GM12878 (cell line): ENCODE data around the gene ZBTB49. TPM values are rescaled to one million over a fixed set of nuclear protein-coding genes. Genes with fewer than 3 reads are reported as not detected.

ENCODE experiments used
- ATAC-seq: fragments of 200-7000 bp; cut with Tn5 transposase; 3 replicates; pipeline ENCODE4 v1.9.1; 2020; ENCODE audit warnings: mild to moderate bottlenecking, moderate library complexity
- BruUV-seq: library from RNA; stranded (reverse); fragments of 400-500 nt; replicated peaks from 2 replicates; lab custom pipeline; 2021; lab: Mats Ljungman, UMichigan
- CTCF ChIA-PET: fragments of 300-600 bp; sonication (Branson Sonifier 250); formaldehyde crosslinking; extraction: SDS; loops from one replicate; lab custom pipeline; 2021; ENCODE audit warnings: inconsistent platforms; lab: Yijun Ruan, JAX
- POLR2A ChIA-PET: fragments of 350-600 bp; formaldehyde crosslinking; extraction: SDS; loops from one replicate; lab custom pipeline; 2021; ENCODE audit warnings: inconsistent platforms; lab: Charles Lee
- RAD21 ChIA-PET: fragments of 300-600 bp; sonication (Branson Sonifier 250); formaldehyde crosslinking; loops from one replicate; lab custom pipeline; 2023; ENCODE audit warnings: antibody characterized with exemption; ENCODE audit not compliant: unreplicated experiment; lab: Charles Lee
- SMC1A ChIA-PET: fragments of 300-600 bp; sonication (Branson Sonifier 250); formaldehyde crosslinking; loops from one replicate; lab custom pipeline; 2023; ENCODE audit not compliant: unreplicated experiment, uncharacterized antibody; lab: Charles Lee
- DNase-seq: peaks from one replicate; pipeline ENCODE4 v3.0.0-alpha.2; 2011; ENCODE audit warnings: low read depth, low spot score
- FAIRE-seq: peaks from 3 replicates; lab custom pipeline; 2011; peaks lifted over from hg19 to GRCh38; lab: Jason Lieb, UNC
- H2AFZ ChIP-seq: 2 replicates; pipeline ENCODE4 v1.6.0; 2011; ENCODE audit warnings: low read depth, low read length, control low read depth; ENCODE audit not compliant: control insufficient read depth
- H3K27ac ChIP-seq: 2 replicates; pipeline ENCODE4 v1.5.1; 2011; ENCODE audit warnings: control low read depth; ENCODE audit not compliant: control insufficient read depth, insufficient read depth
- H3K27me3 ChIP-seq, 2 experiments: replicated peaks in 1 of 2; 2 replicates each; pipeline versions ENCODE4 v1.6.0 to v1.6.1; 2011; ENCODE audit warnings: low read length in 1 of 2; ENCODE audit not compliant: control insufficient read depth in 2 of 2, insufficient read depth in 2 of 2
- H3K36me3 ChIP-seq, 2 experiments: 2 replicates each; pipeline ENCODE4 v1.5.1; 2011; ENCODE audit warnings: low read length in 1 of 2; ENCODE audit not compliant: control insufficient read depth in 2 of 2, insufficient read depth in 2 of 2
- H3K4me1 ChIP-seq: 2 replicates; pipeline ENCODE4 v1.6.1; 2011; ENCODE audit warnings: mild to moderate bottlenecking, low read length, moderate library complexity, mixed read lengths; ENCODE audit not compliant: control insufficient read depth, insufficient read depth
- H3K4me2 ChIP-seq: 2 replicates; pipeline ENCODE4 v1.6.0; 2011; ENCODE audit warnings: control low read depth; ENCODE audit not compliant: control insufficient read depth, insufficient read depth
- H3K4me3 ChIP-seq: fragments of 200-600 bp; sonication (generic); 2 replicates; pipeline ENCODE4 v1.5.1; 2016
- H3K79me2 ChIP-seq: 2 replicates; pipeline ENCODE4 v1.6.0; 2011; ENCODE audit warnings: low read length; ENCODE audit not compliant: control insufficient read depth, insufficient read depth
- H3K9ac ChIP-seq: 2 replicates; pipeline ENCODE4 v1.8.0; 2011; ENCODE audit warnings: low read length, control low read depth, mixed read lengths; ENCODE audit not compliant: control insufficient read depth, insufficient read depth
- H3K9me3 ChIP-seq: replicated peaks from 3 replicates; pipeline ENCODE4 v1.5.1; 2011; ENCODE audit warnings: mild to moderate bottlenecking, low read length; ENCODE audit not compliant: control insufficient read depth, insufficient read depth
- H4K20me1 ChIP-seq: 2 replicates; pipeline ENCODE4 v1.6.0; 2011; ENCODE audit not compliant: control insufficient read depth, insufficient read depth
- BCL11A ChIP-seq: IDR thresholded peaks from 2 replicates; pipeline ENCODE4 v1.6.1; 2011; ENCODE audit warnings: low read depth, low read length
- EED ChIP-seq: sonication (generic); IDR thresholded peaks from 2 replicates; pipeline ENCODE4 v1.6.1; 2016; ENCODE audit warnings: antibody characterized with exemption, low read depth
- EGR1 ChIP-seq, 2 experiments: IDR thresholded peaks; 1 replicate in 1 of 2; 2 replicates in 1 of 2; pipeline ENCODE4 v1.6.1; 2011 to 2012; ENCODE audit warnings: low read depth in 2 of 2, low read length in 2 of 2, borderline replicate concordance in 1 of 2, mild to moderate bottlenecking in 1 of 2, moderate library complexity in 1 of 2
- ESRRA ChIP-seq: IDR thresholded peaks from 2 replicates; pipeline ENCODE4 v1.6.1; 2012; ENCODE audit warnings: mild to moderate bottlenecking, low read length, improper control_type of control experiment
- FOXK2 ChIP-seq: fragments of 450-650 bp; IDR thresholded peaks from 2 replicates; pipeline ENCODE4 v1.6.1; 2017; ENCODE audit warnings: mild to moderate bottlenecking, moderate library complexity
- FOXM1 ChIP-seq: IDR thresholded peaks from 2 replicates; pipeline ENCODE4 v1.6.1; 2012; ENCODE audit warnings: low read depth, mild to moderate bottlenecking, inconsistent platforms, low read length, moderate library complexity
- HDAC2 ChIP-seq: fragments of 200-600 bp; sonication (generic); IDR thresholded peaks from 2 replicates; pipeline ENCODE4 v1.6.1; 2017
- NFXL1 ChIP-seq: fragments of 450-650 bp; IDR thresholded peaks from 2 replicates; pipeline ENCODE4 v1.6.1; 2017; ENCODE audit warnings: antibody characterized with exemption, mild to moderate bottlenecking, borderline replicate concordance
- NFYB ChIP-seq: IDR thresholded peaks from 2 replicates; pipeline ENCODE4 v1.6.1; 2011; ENCODE audit warnings: low read depth, mild to moderate bottlenecking, low read length, improper control_type of control experiment, moderate library complexity; ENCODE audit not compliant: insufficient read depth
- NR2C1 ChIP-seq: fragments of 450-650 bp; IDR thresholded peaks from 2 replicates; pipeline ENCODE4 v1.6.1; 2017; ENCODE audit warnings: antibody characterized with exemption, mild to moderate bottlenecking, moderate library complexity
- POU2F2 ChIP-seq: IDR thresholded peaks from 3 replicates; pipeline ENCODE4 v1.6.1; 2011; ENCODE audit warnings: low read depth, mild to moderate bottlenecking, low read length, borderline replicate concordance
- RBBP5 ChIP-seq: fragments of 200-600 bp; sonication (generic); conservative IDR thresholded peaks from 2 replicates; pipeline ENCODE4 v1.6.1; 2016
- SUPT20H ChIP-seq: IDR thresholded peaks from 2 replicates; pipeline ENCODE4 v1.6.1; 2011; ENCODE audit warnings: low read depth, mild to moderate bottlenecking, low read length, moderate library complexity, borderline replicate concordance; ENCODE audit not compliant: control insufficient read depth
- TCF3 ChIP-seq: IDR thresholded peaks from 2 replicates; pipeline ENCODE4 v1.6.1; 2012; ENCODE audit warnings: low read depth, mild to moderate bottlenecking, low read length, borderline replicate concordance; ENCODE audit not compliant: insufficient read depth
- YY1 ChIP-seq: IDR thresholded peaks from 2 replicates; pipeline ENCODE4 v1.6.1; 2011; ENCODE audit warnings: low read depth, mild to moderate bottlenecking, low read length
- WGBS: methylation state at CpG from one replicate; pipeline ENCODE4 v1.1.6; 2016; ENCODE audit warnings: low lambda C conversion rate; ENCODE audit not compliant: insufficient replicate concordance, insufficient coverage; ENCODE audit errors: missing lambda C conversion rate; 5-methylcytosine and 5-hydroxymethylcytosine counted together
- in situ Hi-C: fragments of 300-500 bp; cut with MboI; formaldehyde crosslinking; loops from 9 replicates; pipeline ENCODE4 v1.14.3; 2018; ENCODE audit warnings: mixed read lengths
- intact Hi-C: fragments of 100-400 bp; cut with micrococcal nuclease; formaldehyde crosslinking; loops from one replicate; pipeline ENCODE4 v1.14.2; 2022; ENCODE audit not compliant: unreplicated experiment
- polyA plus RNA-seq, 11 experiments: library from polyadenylated mRNA; depleted of rRNA in 4 of 11; unstranded in 6 of 11; stranded (reverse) in 5 of 11; fragments of >200 nt; fragmentation: Nextera tagmentation in 4 of 11; fragmentation: Illumina TruSeq in 1 of 11; extraction: Ambion mirVana in 4 of 11; extraction: Trizol in 1 of 11; gene quantifications; 1 replicate in 1 of 11; 2 replicates in 10 of 11; pipeline versions ENCODE4 v1.2.1 to v1.2.3, GENCODE V29; 2011 to 2016; ENCODE audit warnings: inconsistent platforms in 2 of 11, missing spikeins in 2 of 11, low read depth in 1 of 11
- total RNA-seq, 4 experiments: library from RNA; depleted of rRNA in 3 of 4; stranded (reverse); fragments of >200 nt in 3 of 4; fragmentation: Illumina TruSeq in 1 of 4; extraction: Trizol in 1 of 4; gene quantifications; 2 replicates each; pipeline versions ENCODE4 v1.2.1 to v1.2.3, GENCODE V29; 2013 to 2021
- TF ChIP-seq, protein P1 (sequence below): fragments of 150-350 bp; IDR thresholded peaks from 2 replicates; pipeline ENCODE4 v1.6.1; 2016; ENCODE audit warnings: low read depth, low read length
- TF ChIP-seq, protein P2 (sequence below): fragments of 450-650 bp; formaldehyde crosslinking; IDR thresholded peaks from 2 replicates; pipeline ENCODE4 v1.4.0; 2022; ENCODE audit warnings: mild to moderate bottlenecking, moderate library complexity

The ZBTB49 gene
- total and polyA plus RNA-seq, 10 of the 15 experiments (the other 5 are each of a cell fraction or from before 2014, with no cell fraction given) = 0.37 to 4.8 (median 4.1) TPM

DNA sequence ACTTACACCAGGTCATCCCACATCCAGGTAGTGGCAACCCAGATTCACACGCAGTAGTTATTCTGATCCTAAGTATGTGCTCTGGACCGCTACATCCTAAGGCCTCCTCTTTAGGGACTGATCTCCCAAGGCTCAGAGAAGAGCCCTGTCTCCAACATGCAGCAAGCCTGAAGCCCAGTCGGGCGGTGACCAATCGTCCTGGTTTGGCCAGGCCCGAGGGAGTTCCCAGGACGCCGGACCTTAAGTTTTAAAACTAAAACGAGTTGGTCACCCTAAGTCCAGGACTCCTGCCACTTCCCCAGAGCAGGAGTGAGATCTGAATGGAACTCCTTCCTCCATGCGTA, 482 bp upstream of the ZBTB49 start (continued):
- TF ChIP-seq, protein P1, sequence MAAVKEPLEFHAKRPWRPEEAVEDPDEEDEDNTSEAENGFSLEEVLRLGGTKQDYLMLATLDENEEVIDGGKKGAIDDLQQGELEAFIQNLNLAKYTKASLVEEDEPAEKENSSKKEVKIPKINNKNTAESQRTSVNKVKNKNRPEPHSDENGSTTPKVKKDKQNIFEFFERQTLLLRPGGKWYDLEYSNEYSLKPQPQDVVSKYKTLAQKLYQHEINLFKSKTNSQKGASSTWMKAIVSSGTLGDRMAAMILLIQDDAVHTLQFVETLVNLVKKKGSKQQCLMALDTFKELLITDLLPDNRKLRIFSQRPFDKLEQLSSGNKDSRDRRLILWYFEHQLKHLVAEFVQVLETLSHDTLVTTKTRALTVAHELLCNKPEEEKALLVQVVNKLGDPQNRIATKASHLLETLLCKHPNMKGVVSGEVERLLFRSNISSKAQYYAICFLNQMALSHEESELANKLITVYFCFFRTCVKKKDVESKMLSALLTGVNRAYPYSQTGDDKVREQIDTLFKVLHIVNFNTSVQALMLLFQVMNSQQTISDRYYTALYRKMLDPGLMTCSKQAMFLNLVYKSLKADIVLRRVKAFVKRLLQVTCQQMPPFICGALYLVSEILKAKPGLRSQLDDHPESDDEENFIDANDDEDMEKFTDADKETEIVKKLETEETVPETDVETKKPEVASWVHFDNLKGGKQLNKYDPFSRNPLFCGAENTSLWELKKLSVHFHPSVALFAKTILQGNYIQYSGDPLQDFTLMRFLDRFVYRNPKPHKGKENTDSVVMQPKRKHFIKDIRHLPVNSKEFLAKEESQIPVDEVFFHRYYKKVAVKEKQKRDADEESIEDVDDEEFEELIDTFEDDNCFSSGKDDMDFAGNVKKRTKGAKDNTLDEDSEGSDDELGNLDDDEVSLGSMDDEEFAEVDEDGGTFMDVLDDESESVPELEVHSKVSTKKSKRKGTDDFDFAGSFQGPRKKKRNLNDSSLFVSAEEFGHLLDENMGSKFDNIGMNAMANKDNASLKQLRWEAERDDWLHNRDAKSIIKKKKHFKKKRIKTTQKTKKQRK = no peak
- TF ChIP-seq HDAC2 (no peak), NFXL1 (no peak), FOXM1 (no peak), NFYB (no peak), BCL11A (no peak)
- TF ChIP-seq, all 136 proteins: peak for 0

DNA sequence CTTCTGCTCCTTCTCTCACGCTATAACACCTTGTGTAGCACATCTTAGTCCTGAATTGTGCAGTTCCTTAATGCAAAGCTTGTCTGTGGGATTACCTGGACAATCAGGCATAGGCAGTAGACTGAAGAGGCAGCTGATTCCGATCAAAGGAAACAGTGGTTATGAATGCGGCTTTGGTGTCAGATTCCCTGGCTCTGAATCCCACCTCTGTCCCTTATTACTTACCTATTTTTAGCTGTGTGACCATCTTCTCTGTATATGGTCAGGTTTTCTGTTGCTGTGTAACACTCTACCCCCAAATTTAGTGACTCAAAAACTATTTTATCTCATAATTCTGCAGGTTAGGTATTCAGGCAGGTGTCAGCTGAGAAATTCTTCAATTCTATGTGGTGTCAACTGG, 3.2 kb downstream of the ZBTB49 start:
- SMC1A ChIA-PET = interaction anchor here (0.5 kb wide), 1 partner anchor 1445 kb away, joined by 4 read pairs; no protein-coding TSS in a partner anchor
- H3K9ac ChIP-seq = no peak overlapping the region
- intact Hi-C loops = no loop called here
- CTCF ChIA-PET = interaction anchor here (1.1 to 2.0 kb wide), 2 partner anchors 18 to 45 kb away, joined by 3 to 4 read pairs; partner anchors contain the start of gene TMEM128
- no peaks in the 10 kb centered on the region; the same call in 2 of the 3 replicates for H3K9me3 ChIP-seq
- H3K36me3 ChIP-seq = no peaks in the 10 kb centered on the region
- H3K27ac ChIP-seq = no peak overlapping the region
- H3K4me2 ChIP-seq = no peak overlapping the region
- DNase-seq (no peak), ATAC-seq (no peak), FAIRE-seq (no peak)
- peaks cover 6% of the 10 kb centered on the region for H3K4me1 ChIP-seq
- no peaks in the 10 kb centered on the region for H4K20me1 ChIP-seq
- H3K27me3 ChIP-seq = no peaks in the 10 kb centered on the region
- BruUV-seq = no TSS peak
- H3K79me2 ChIP-seq = peaks cover 27% of the 10 kb centered on the region
- H2AFZ ChIP-seq = no peak overlapping the region
- RAD21 ChIA-PET = no interaction called here
- in situ Hi-C loops = no loop called here
- no peak overlapping the region for H3K4me3 ChIP-seq
- WGBS = 100% methylated on average over 3 of the region's 3 CpGs
- POLR2A ChIA-PET = no interaction called here
- TF ChIP-seq YY1 (no peak), SUPT20H (no peak), TCF3 (no peak), POU2F2 (no peak), NR2C1 (no peak), FOXK2 (no peak), EGR1 (IDR thresholded peaks at IDR 0.05; ENCODE audit: borderline replicate concordance in 1 of 2, low read depth in 2 of 2, low read length in 2 of 2) (no peak), EED (no peak), RBBP5 (no peak), ESRRA (no peak)
- TF ChIP-seq, protein P2, sequence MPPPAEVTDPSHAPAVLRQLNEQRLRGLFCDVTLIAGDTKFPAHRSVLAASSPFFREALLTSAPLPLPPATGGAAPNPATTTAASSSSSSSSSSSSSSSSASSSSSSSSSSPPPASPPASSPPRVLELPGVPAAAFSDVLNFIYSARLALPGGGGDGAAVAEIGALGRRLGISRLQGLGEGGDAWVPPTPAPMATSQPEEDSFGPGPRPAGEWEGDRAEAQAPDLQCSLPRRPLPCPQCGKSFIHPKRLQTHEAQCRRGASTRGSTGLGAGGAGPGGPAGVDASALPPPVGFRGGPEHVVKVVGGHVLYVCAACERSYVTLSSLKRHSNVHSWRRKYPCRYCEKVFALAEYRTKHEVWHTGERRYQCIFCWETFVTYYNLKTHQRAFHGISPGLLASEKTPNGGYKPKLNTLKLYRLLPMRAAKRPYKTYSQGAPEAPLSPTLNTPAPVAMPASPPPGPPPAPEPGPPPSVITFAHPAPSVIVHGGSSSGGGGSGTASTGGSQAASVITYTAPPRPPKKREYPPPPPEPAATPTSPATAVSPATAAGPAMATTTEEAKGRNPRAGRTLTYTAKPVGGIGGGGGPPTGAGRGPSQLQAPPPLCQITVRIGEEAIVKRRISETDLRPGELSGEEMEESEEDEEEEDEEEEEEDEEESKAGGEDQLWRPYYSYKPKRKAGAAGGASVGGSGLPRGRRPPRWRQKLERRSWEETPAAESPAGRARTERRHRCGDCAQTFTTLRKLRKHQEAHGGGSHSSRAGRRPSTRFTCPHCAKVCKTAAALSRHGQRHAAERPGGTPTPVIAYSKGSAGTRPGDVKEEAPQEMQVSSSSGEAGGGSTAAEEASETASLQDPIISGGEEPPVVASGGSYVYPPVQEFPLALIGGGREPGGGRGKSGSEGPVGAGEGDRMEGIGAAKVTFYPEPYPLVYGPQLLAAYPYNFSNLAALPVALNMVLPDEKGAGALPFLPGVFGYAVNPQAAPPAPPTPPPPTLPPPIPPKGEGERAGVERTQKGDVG (CRISPR knock-in tag) = no peak
